Breast epithelium (tissue), 4 donors: ENCODE data around the gene RC3H2. TPM values are rescaled to one million over a fixed set of nuclear protein-coding genes. Genes with fewer than 3 reads are reported as not detected.
A peak's percentile ranks its signal among the peaks of the same experiment; 100 is the strongest.

Experiments
- DNase-seq, 2 donors: peaks; one replicate each; pipeline ENCODE4 v3.0.0-alpha.2; 2019; ENCODE audit warnings: low spot score in 2 of 2
- H3K27ac ChIP-seq, 2 donors: fragments of 200-600 bp; sonication (generic) in 1 of 2; one replicate each; pipeline ENCODE4 v1.5.1; 2016 to 2019; ENCODE audit warnings: mild to moderate bottlenecking in 1 of 2
- H3K27me3 ChIP-seq, 2 donors: fragments of 200-600 bp; sonication (generic) in 1 of 2; one replicate each; pipeline versions ENCODE4 v1.5.1 to v1.6.0; 2017 to 2019; ENCODE audit warnings: control low read depth in 1 of 2, mild to moderate bottlenecking in 1 of 2
- H3K36me3 ChIP-seq: fragments of 200-600 bp; one replicate; pipeline ENCODE4 v1.5.1; 2019
- H3K4me1 ChIP-seq, 2 donors: fragments of 200-600 bp; sonication (generic); one replicate each; pipeline ENCODE4 v1.5.1; 2016 to 2019; ENCODE audit warnings: control low read depth in 1 of 2
- H3K4me3 ChIP-seq, 3 donors: fragments of 200-600 bp; sonication (generic); 1 replicate in 2 of 3; 2 replicates in 1 of 3; pipeline ENCODE4 v1.5.1; 2016 to 2019; ENCODE audit warnings: mild to moderate bottlenecking in 3 of 3, moderate library complexity in 2 of 3
- H3K9me3 ChIP-seq, 2 donors: fragments of 200-600 bp; sonication (generic) in 1 of 2; one replicate each; pipeline ENCODE4 v1.5.1; 2016 to 2019; ENCODE audit warnings: control low read depth in 1 of 2
- POLR2A ChIP-seq: fragments of 450-650 bp; IDR thresholded peaks from one replicate; pipeline ENCODE4 v1.6.1; 2016; ENCODE audit warnings: antibody characterized with exemption, mild to moderate bottlenecking, moderate library complexity
- POLR2AphosphoS5 ChIP-seq, 3 donors: sonication (generic); formaldehyde crosslinking; IDR thresholded peaks; one replicate each; pipeline ENCODE4 v1.6.1; 2017; ENCODE audit warnings: antibody characterized with exemption in 3 of 3
- intact Hi-C: fragments of 100-400 bp; cut with DNase I; formaldehyde crosslinking; loops from one replicate; pipeline ENCODE4 v1.15.1; 2023; ENCODE audit warnings: low total_unique reads
- total RNA-seq, 3 donors: library from RNA; depleted of rRNA; stranded (reverse); fragments of >200 nt; gene quantifications; one replicate each; pipeline ENCODE4 v1.1.0, GENCODE V29; 2016
- TF ChIP-seq, protein P1 (sequence below), 3 donors: fragments of 450-650 bp; IDR thresholded peaks; one replicate each; pipeline ENCODE4 v1.5.1; 2016 to 2017; ENCODE audit warnings: antibody characterized with exemption in 3 of 3, mild to moderate bottlenecking in 3 of 3, moderate library complexity in 3 of 3

The RC3H2 gene
- total RNA-seq, 3 donors from 2014 or later, result 38.6 to 44.6 (median 41.6) TPM

DNA sequence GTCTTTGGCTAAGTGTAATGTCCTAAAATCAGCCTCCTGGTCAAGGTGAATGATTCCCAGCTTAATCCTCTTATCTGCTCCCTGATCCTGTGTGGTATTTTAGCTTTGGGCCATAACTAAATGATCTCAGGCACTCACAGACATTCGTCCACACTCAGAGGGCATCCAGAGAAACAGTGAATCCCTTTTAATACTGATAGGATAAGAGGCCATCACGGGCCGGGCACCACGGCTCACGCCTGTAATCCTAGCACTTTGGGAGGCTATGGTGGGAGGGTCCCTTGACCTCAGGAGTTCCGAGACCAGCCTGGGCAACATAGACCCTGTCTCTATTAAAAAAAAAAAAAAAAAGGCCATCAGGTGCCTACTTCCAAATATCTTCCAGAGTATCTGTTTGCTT, 83.1 kb downstream of the RC3H2 start:
- peaks cover 0 to 6% of the 10 kb centered on the region in 2 donors for H3K4me1 ChIP-seq

DNA sequence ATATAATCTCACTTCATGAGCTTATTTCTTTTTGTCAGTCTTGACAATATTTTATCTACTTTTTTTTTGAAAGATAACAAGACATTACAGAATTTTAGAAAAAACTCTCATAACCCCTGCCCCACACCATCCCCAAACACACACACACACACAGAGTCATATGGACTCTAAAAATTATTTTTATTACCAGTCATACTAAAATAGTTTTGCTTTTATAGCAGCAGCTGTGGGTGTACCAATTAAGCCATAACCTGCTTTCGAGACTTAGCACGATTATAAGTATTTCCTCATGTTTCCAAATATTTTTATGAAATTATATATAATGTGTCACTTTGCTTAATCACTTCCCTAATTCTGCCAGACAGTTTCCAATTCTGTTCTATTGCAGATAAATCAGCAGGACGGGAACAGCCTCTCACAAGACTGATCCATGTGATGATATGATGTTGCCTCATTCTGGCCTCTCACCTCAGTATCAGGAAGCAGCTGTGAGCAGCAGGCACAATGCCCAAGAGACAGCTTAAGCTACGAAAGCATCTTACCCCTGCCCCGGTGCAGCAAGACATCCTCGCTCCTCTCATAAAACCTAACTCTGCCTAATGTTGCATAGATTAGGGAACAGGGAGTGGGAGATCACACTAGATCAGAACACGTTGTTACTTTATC, 83.7 kb downstream of the RC3H2 start:
- no peak for TF ChIP-seq POLR2A
- peak in 2 of 3 donors; percentile 33 to 47 for TF ChIP-seq POLR2AphosphoS5 (IDR thresholded peaks at IDR 0.05)
- Histone ChIP-seq H3K4me3 (no peak overlapping the region), H3K27me3 (no peaks in the 10 kb centered on the region), H3K27ac (peak overlapping the region in 1 of 2 donors; percentile 66), H3K4me1 (no peaks in the 10 kb centered on the region), H3K36me3 (no peaks in the 10 kb centered on the region), H3K9me3 (no peaks in the 10 kb centered on the region)
- no peak for DNase-seq
- intact Hi-C loops, result no loop called here

More for the DNA sequence above, 83.1 kb downstream of the RC3H2 start:
- intact Hi-C loops, result no loop called here
- H3K9me3 ChIP-seq, result no peaks in the 10 kb centered on the region
- H3K4me3 ChIP-seq, result no peak overlapping the region
- H3K27me3 ChIP-seq, result no peaks in the 10 kb centered on the region
- TF ChIP-seq, protein P1, sequence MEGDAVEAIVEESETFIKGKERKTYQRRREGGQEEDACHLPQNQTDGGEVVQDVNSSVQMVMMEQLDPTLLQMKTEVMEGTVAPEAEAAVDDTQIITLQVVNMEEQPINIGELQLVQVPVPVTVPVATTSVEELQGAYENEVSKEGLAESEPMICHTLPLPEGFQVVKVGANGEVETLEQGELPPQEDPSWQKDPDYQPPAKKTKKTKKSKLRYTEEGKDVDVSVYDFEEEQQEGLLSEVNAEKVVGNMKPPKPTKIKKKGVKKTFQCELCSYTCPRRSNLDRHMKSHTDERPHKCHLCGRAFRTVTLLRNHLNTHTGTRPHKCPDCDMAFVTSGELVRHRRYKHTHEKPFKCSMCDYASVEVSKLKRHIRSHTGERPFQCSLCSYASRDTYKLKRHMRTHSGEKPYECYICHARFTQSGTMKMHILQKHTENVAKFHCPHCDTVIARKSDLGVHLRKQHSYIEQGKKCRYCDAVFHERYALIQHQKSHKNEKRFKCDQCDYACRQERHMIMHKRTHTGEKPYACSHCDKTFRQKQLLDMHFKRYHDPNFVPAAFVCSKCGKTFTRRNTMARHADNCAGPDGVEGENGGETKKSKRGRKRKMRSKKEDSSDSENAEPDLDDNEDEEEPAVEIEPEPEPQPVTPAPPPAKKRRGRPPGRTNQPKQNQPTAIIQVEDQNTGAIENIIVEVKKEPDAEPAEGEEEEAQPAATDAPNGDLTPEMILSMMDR (IDR thresholded peaks at IDR 0.05), result no peak
- no peak for TF ChIP-seq POLR2AphosphoS5 (IDR thresholded peaks at IDR 0.05)
- TF ChIP-seq POLR2A, result no peak
- DNase-seq, result no peak
- peak overlapping the region in 1 of 2 donors; percentile 66 for H3K27ac ChIP-seq
- H3K36me3 ChIP-seq, result no peaks in the 10 kb centered on the region

GRCh38 chr9:122820490-122820845, 84.7 kb downstream of the RC3H2 start:
- Histone ChIP-seq H3K4me1 (no peaks in the 10 kb centered on the region), H3K27me3 (no peaks in the 10 kb centered on the region), H3K27ac (peak overlapping the region; percentile 13 to 56), H3K36me3 (no peaks in the 10 kb centered on the region), H3K9me3 (no peaks in the 10 kb centered on the region), H3K4me3 (no peak overlapping the region)
- no peak for TF ChIP-seq POLR2AphosphoS5 (IDR thresholded peaks at IDR 0.05)
- TF ChIP-seq, protein P1 (IDR thresholded peaks at IDR 0.05), result no peak
- no peak for TF ChIP-seq POLR2A
- no peak for DNase-seq
- intact Hi-C loops, result no loop called here

DNA sequence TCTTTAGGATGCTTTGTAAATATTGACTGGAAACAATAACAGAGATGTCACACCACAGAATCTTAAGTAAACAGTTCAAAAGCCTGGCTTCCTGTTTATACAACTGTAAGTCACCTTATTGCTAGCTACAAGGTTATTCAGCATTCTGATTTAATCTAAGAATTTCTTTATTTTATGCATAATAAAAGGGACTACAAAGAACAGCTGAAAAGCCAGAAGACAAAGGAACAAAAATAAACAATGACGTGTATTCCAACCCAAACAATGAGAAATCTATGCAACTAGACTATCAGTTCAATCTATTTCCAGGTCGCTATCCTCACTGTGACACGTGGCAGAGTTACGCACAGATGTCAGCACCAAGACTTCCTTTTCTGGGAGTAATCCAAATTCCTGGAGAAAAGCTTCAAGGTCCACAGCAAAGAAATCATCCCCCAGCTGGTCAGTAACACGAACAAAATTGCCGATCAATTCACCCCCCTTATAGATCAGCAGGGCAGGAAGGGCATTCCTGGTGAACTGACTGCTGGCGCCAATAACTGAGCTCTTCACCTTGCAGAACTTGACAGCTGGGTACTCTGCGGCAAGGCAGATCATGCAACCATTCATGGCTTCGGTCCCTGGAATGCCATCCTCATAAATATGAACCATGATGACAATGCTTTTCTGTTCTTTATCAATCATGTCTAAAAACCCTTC, 85.2 kb downstream of the RC3H2 start:
- intact Hi-C loops, result no loop called here
- Histone ChIP-seq H3K4me3 (no peak overlapping the region), H3K36me3 (no peaks in the 10 kb centered on the region)

DNA sequence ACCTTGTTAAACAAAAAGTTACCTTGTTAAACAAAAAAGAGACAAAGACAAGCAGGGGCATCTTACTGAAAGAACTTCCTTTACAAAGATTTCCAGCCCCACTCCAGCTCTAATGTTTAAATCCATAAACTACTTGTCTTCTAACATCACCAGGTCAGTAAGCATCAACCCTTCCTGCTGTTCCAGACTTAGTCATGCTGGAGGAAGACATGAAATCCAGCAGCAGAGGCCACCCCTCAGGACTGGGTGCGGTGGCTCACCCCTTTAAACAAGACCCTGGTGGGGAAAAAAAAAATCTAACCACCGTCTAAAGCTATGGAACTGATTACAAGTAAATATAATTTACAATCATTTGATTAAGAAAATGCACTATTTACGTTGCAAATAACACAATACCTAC, 85.8 kb downstream of the RC3H2 start:
- intact Hi-C loops, result no loop called here
- Histone ChIP-seq H3K9me3 (no peaks in the 10 kb centered on the region), H3K4me3 (no peak overlapping the region), H3K27me3 (no peaks in the 10 kb centered on the region), H3K36me3 (no peaks in the 10 kb centered on the region), H3K27ac (peak overlapping the region; percentile 22 to 63), H3K4me1 (no peaks in the 10 kb centered on the region)
- TF ChIP-seq POLR2AphosphoS5 (IDR thresholded peaks at IDR 0.05), result no peak
- TF ChIP-seq, protein P1 (IDR thresholded peaks at IDR 0.05), result no peak
- TF ChIP-seq POLR2A, result no peak
- no peak for DNase-seq

More for the DNA sequence above, 85.2 kb downstream of the RC3H2 start:
- H3K9me3 ChIP-seq, result no peaks in the 10 kb centered on the region
- no peaks in the 10 kb centered on the region for H3K27me3 ChIP-seq
- peak overlapping the region; percentile 13 to 63 for H3K27ac ChIP-seq
- no peaks in the 10 kb centered on the region for H3K4me1 ChIP-seq
- no peak for DNase-seq
- TF ChIP-seq POLR2AphosphoS5 (IDR thresholded peaks at IDR 0.05) (no peak), POLR2A (no peak)
- TF ChIP-seq, protein P1 (IDR thresholded peaks at IDR 0.05), result no peak
